T47D (cell line): ENCODE data around the gene RAB25.

Experiments used
- DNase-seq, 2 experiments: peaks; one replicate each; pipeline versions ENCODE4 v3.0.0 to v3.0.0-alpha.2; 2011 to 2012; ENCODE audit warnings: low read depth in 1 of 2, low spot score in 1 of 2
- JUND ChIP-seq: IDR thresholded peaks from 2 replicates; pipeline ENCODE4 v1.6.1; 2012; ENCODE audit warnings: low read depth
- in situ Hi-C: cut with HindIII; loops from 2 replicates; pipeline ENCODE4 v1.10.0; 2016; ENCODE audit warnings: low sequenced_read_pairs, low pct_unique_long_range_greater_than_20kb

The RAB25 gene

GRCh38 chr1:156090138-156090839 is 29.3 kb downstream of the RAB25 start:
- no peak for DNase-seq
- no peak for TF ChIP-seq JUND
- in situ Hi-C loops, result no loop called here

DNA sequence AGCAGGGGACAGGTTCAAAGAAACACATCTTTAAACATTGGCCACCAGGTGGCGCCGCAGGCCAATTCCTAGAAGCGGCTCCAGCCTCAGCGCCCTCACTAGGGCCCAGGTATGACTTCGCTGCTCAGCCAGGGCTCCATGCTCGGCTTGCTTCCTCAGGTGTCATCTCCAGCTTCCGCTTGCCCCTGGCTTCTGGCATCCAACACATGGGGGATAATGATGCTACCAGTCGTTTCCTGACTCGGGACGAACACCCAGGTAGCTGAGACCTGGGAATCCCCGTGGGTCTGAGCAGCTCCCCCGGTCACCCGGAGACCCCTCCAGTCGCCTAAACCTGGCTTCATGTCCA is 29.9 kb downstream of the RAB25 start:
- in situ Hi-C loops, result no loop called here
- TF ChIP-seq JUND, result no peak
- peak; percentile 77 to 93 for DNase-seq

- DNase-seq, result no peak
- no peak for TF ChIP-seq JUND
- in situ Hi-C loops, result no loop called here
Observed at GRCh38 chr1:156091610-156092009, 30.6 kb downstream of the RAB25 start.

DNA sequence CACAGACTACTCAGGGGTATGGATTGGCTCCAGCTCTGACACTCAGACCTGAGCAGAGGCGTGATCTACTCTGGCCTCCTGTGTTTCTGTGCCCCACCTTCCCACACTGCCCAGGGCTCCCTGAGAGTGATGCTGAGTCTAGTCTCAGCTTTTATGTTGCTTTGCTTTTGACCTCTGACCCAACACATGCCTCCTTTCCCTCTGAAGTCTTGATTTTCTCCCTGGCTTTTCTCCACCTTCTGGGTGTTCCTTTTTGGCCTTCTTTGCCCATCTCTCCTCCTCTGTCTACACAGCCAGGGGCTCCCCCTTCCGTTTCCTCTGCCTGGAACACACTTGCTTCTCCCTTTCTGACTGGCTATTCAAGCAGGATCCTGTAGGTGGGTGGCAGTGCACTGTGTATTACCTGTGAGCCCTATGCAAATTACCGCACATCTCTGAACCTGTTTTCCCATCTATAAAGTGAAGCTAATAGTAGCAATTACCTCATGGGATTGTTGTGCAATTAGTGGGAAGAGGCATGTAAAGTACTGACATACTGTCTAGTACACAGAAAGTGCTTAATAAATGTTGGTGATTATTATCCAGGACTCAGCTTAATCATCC is 35.0 kb downstream of the RAB25 start:
- TF ChIP-seq JUND, result no peak
- in situ Hi-C loops, result no loop called here

GRCh38 chr1:156096640-156097391 is 35.9 kb downstream of the RAB25 start:
- DNase-seq, result peak; percentile 83 to 89
- in situ Hi-C loops, result no loop called here

More for the DNA sequence above, 35.0 kb downstream of the RAB25 start:
- peak in 1 of 2 experiments; percentile 4 for DNase-seq

GRCh38 chr1:156097499-156098178 is 36.7 kb downstream of the RAB25 start:
- in situ Hi-C loops, result no loop called here
- TF ChIP-seq JUND, result no peak
- no peak for DNase-seq

More at GRCh38 chr1:156096640-156097391, 35.9 kb downstream of the RAB25 start:
- no peak for TF ChIP-seq JUND

DNA sequence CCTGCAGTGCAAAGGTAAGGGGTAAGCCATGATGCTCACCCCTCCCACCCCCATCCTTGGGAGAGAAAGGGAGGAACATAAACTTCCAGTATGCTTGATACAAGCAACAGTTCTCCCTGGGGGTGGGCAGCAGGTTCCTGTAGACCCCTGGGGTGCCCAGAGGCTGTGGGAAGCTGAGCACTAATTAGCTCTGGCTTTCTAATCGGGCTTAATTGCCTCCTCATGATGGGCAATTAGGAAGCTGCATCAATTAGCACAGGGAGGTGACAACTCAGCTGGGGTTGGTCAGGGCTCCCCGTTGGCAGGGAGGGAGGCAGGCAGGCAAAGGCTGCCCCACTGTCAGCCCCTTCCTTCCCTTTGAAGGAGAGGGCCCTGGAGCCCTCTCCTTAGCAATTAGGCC is 37.8 kb downstream of the RAB25 start:
- in situ Hi-C loops, result no loop called here
- DNase-seq, result no peak
- no peak for TF ChIP-seq JUND

GRCh38 chr1:156099282-156099681 is 38.3 kb downstream of the RAB25 start:
- in situ Hi-C loops, result no loop called here
- TF ChIP-seq JUND, result no peak
- no peak for DNase-seq

DNA sequence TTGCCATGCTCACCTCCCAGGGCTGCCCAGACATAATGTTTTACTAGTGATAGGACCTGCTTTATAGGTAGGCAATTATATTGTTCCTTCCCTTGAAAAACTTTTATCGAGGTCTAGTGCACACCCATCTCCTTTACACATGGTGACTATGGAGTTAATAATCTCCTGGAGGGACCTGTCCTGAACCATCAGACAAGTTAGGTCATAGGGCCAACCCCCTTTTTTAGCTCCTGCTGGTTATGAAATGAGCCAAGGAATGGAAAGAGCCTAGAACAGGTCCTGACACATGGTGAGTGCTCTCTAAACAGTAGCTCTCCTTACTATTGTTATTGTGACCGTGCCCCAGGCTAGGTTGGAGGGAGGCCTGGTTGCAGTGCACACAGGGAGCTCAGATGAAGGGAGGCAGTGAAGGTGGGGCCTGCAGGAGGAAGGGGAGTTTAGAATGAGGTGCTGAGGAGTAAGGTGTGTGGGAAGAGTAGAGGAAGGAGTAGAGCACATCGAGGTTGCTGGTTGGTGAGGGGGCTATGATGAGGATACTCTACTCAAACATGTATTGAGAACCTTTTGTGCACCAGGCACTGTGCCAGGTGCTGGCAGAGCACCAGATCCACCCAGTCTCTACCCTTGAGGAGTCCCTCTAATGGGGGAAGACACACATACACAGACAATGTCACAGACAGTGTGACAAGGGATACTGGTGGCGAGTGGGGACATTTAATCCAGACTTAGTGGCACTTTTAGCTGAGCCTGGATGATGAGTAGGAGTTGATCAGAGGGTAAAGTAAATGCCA is 39.4 kb downstream of the RAB25 start:
- no peak for TF ChIP-seq JUND
- in situ Hi-C loops, result no loop called here
- peak in 1 of 2 experiments; percentile 76 for DNase-seq

DNA sequence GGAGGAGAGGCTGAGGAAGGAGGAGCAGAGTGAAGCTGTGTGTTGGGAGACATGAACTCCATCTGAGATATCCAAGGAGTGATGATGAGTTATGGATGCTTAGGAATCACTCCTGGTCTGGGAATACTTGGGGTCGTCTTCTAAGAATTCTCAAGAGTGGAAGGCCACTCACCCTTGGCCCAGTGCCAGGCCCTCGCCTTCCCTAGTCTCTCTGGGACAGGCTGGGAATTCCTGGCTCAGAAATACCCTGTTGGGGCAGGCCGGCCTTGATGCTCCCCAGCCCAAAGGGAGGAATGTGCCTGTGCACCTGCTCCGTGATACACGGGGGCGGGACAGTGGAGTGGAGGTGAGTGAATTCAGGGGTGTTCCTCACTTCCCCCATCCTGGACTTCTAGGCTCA is 40.9 kb downstream of the RAB25 start:
- no peak for DNase-seq
- no peak for TF ChIP-seq JUND
- in situ Hi-C loops, result no loop called here

DNA sequence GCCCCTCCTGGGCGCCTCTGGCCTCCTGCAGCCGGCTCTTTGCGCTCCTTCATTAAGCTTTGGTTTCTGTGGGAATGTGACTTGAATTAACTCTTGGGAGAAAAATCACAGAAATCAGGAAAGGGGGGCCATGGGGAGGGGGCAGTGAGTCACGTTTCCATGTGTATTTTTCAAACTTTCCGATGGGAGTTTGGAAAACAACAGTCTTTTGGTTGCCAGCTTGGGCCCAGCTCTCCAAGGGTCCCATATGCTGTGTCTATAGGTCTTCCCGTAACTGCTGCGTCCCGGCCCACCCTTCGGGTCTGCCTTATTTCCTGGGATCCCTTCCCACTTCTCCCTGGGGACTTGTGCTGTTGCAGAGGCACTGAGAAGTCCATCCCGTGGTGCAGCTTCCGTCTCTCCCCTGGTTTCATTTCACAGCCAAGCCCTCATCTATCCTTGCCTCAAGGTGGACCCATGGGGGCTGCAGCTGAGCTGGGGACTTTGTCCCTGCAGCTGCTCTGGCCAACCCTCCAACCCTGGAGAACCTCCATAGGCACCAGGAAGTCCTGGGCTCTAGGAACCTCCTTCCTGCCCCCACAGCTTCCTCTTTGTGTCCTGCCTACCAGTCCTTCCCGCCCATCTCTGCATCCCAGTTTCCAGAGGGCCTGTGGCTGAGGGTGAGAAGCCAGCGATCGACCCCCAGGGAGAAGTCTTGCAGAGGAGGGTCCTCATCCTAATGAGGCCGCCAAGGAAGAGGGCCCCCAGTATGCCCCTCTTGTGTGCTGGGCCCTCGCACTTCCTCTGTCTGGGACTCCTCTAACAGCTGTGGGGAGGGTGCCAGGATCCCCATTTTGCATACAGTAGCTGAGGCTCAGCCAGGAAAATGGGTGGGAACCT is 41.9 kb downstream of the RAB25 start:
- DNase-seq, result no peak
- in situ Hi-C loops, result no loop called here
- TF ChIP-seq JUND, result no peak
